Duodenal mucosa (tissue), 2 donors: ENCODE results near the gene COMMD1.
"Not testable (repeated sequence)": the region's sequence is repeated elsewhere in the genome, so short reads cannot be mapped to it uniquely, and the experiment has no call there.

Source experiments
- H3K27ac ChIP-seq: one replicate; pipeline ENCODE4 v1.7.0; 2013; ENCODE audit warnings: low read depth, low read length
- H3K27me3 ChIP-seq, 2 donors: one replicate each; pipeline ENCODE4 v1.7.0; 2013; ENCODE audit warnings: low read length in 2 of 2, control low read depth in 1 of 2; ENCODE audit not compliant: insufficient read depth in 2 of 2, control insufficient read depth in 1 of 2
- H3K36me3 ChIP-seq, 2 donors: one replicate each; pipeline ENCODE4 v1.7.0; 2013; ENCODE audit warnings: low read length in 2 of 2, control low read depth in 1 of 2; ENCODE audit not compliant: insufficient read depth in 2 of 2, control insufficient read depth in 1 of 2
- H3K4me1 ChIP-seq, 2 donors: one replicate each; pipeline ENCODE4 v1.7.0; 2013; ENCODE audit warnings: low read length in 2 of 2, control low read depth in 1 of 2; ENCODE audit not compliant: insufficient read depth in 2 of 2, control insufficient read depth in 1 of 2
- H3K4me3 ChIP-seq, 2 donors: one replicate each; pipeline ENCODE4 v1.7.0; 2013; ENCODE audit warnings: low read length in 2 of 2, low read depth in 1 of 2
- H3K9ac ChIP-seq, 2 donors: one replicate each; pipeline ENCODE4 v1.7.0; 2013; ENCODE audit warnings: low read length in 2 of 2, low read depth in 1 of 2
- H3K9me3 ChIP-seq, 2 donors: one replicate each; pipeline ENCODE4 v1.7.0; 2013; ENCODE audit warnings: low read length in 2 of 2, control low read depth in 1 of 2; ENCODE audit not compliant: control insufficient read depth in 1 of 2

Gene COMMD1

DNA sequence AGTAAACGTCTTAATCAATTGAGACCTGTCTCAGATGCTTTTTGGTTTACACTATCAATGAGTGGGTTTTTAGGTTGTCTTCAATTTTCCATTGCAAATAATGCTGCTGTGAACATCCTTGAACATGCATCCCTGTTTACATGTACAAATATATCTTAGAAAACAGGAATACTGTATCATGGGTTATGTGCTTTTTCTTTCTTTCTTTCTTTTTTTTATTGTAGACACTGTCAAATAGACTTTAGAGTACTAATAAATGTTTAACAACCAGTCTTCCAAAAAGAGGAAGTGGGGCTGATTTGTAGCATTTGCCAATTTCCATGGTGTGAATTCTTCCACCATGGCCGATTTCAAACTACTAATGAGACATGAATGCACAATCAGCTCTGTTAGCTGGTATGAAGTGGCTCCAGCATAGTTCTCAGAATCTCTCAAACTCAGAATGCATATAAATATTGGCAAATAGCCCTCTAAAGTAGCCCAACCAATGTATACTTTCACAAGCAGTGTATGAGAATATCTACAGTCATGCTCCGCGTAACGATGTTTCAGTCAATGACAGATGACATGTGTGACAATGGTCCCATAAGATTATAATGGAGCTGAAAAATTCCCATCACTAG, 240.1 kb downstream of the COMMD1 start:
- Histone ChIP-seq H3K27ac (no peak overlapping the region), H3K36me3 (no peaks in the 10 kb centered on the region), H3K9me3 (no peaks in the 10 kb centered on the region), H3K4me3 (no peak overlapping the region), H3K27me3 (no peaks in the 10 kb centered on the region), H3K4me1 (no peaks in the 10 kb centered on the region), H3K9ac (no peak overlapping the region)

DNA sequence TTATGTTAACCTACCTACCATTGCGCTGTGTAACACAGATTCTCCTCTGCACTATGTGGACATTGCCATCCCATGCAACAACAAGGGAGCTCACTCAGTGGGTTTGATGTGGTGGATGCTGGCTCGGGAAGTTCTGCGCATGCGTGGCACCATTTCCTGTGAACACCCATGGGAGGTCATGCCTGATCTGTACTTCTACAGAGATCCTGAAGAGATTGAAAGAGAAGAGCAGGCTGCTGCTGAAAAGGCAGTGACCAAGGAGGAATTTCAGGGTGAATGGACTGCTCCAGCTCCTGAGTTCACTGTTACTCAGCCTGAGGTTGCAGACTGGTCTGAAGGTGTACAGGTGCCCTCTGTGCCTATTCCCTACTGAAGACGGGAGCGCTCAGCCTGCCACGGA, 241.3 kb downstream of the COMMD1 start:
- H3K9me3 ChIP-seq, H3K9ac ChIP-seq, H3K4me1 ChIP-seq, H3K27me3 ChIP-seq, H3K4me3 ChIP-seq, H3K36me3 ChIP-seq, H3K27ac ChIP-seq: not testable (repeated sequence)

DNA sequence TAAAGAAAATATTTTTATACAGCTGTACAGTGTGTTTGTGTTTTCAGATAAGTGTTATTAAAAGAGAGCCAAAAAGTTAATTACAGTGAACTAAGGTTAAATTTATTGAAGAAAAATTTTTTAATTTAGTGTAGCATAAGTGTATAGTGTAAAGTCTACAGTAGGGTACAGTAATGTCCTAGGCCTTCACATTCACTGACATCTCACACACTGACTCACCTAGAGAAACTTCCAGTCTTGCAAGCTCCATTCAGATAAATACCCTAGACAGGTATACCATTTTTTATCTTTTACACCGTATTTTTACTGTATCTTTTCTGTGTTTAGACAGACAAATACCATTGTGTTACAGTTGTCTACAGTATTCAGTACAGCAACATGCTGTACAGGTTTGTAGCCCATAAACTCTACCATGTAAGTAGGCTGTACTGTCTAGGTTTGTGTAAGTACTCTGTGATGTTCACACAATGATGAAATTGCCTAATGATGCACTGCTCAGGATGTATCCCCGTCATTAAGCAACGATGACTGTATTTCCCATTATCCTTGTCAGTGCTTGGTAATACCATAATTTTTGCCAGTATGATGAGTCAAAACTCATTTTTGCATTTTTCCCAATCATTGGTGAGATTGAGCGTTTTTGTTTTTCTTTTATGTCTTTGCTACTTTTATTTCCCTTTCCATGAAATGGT, 242.3 kb downstream of the COMMD1 start:
- H3K36me3 ChIP-seq, result no peaks in the 10 kb centered on the region
- no peak overlapping the region for H3K4me3 ChIP-seq
- H3K27me3 ChIP-seq, result no peaks in the 10 kb centered on the region
- H3K27ac ChIP-seq, result no peak overlapping the region
- H3K4me1 ChIP-seq, result no peaks in the 10 kb centered on the region
- H3K9me3 ChIP-seq, result no peaks in the 10 kb centered on the region
- no peak overlapping the region for H3K9ac ChIP-seq

DNA sequence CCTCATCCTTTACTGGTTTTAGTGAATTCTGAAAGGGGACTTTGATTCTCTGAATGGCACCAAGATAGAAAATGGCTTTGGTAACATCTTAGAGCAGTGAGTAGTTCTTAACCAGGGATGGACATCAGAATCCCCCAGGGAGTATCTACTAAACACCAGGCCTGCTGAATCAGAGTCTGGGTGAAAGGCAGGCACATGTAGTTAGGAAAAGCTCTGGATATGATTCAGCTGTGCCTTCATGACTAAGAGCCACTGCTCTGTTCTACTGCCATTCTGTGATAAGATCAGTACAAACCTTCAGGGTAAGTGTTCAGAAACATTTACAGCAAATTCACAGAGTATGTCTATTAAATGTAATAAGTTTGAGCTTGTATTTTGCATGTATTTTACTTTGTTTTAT, 244.2 kb downstream of the COMMD1 start:
- H3K4me1 ChIP-seq, result no peaks in the 10 kb centered on the region

DNA sequence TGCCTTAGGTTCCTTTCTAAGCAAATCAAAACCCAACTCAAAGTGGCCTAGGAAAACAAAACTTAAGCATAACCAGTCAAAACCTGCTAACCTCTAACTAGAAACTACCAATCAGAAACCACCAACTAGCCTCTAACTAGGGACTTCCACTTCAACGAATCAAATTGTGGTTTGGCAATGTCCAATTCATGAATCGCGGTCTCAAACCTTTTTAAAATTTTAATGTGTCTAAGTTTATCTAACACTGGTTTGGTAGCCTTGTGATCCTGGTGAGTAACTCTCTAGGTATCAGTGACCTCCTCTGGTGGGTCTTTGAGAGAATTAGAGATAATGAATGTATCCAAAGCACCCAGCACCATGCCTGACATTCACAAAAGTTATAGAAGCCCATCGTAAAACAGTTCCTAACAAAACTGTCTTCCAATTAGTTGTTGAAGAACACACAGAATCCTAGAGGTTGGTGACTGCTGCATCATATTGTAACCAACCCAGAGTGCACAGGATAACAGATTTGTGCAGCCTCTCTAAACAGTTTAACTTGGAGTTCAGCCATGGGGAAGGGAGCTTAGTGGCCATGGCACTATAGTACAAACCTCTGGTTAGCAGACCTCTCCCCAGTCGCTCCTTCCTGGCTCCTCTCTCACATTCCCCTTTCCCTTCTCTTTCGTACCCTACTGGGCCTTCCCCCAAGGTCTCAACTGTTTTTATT, 245.3 kb downstream of the COMMD1 start:
- Histone ChIP-seq H3K9me3 (peaks cover 0 to 7% of the 10 kb centered on the region in 2 donors), H3K36me3 (no peaks in the 10 kb centered on the region), H3K9ac (no peak overlapping the region), H3K4me1 (no peaks in the 10 kb centered on the region), H3K27me3 (no peaks in the 10 kb centered on the region), H3K27ac (no peak overlapping the region), H3K4me3 (no peak overlapping the region)

More for the DNA sequence above, 244.2 kb downstream of the COMMD1 start:
- Histone ChIP-seq H3K9me3 (no peaks in the 10 kb centered on the region), H3K27ac (no peak overlapping the region), H3K4me3 (no peak overlapping the region), H3K27me3 (no peaks in the 10 kb centered on the region), H3K36me3 (no peaks in the 10 kb centered on the region), H3K9ac (no peak overlapping the region)

DNA sequence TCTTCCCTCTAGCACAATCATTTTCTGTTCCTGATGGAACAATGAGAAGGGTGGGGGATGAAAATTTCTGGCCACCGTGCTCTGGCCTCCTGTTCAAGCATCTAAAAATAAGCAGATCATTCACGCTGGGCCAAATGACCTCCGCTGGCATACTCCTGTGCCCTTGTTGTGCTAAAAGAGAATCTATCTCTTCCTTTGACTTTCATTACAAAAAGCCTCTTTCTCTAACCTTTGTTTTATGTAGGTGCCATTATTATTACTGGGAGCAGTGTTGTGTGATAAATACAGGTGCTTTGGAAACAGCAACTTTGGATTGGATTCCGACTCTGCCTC, 245.8 kb downstream of the COMMD1 start:
- Histone ChIP-seq H3K27me3 (no peaks in the 10 kb centered on the region), H3K9ac (no peak overlapping the region), H3K36me3 (no peaks in the 10 kb centered on the region), H3K4me1 (no peaks in the 10 kb centered on the region), H3K9me3 (peaks cover 0 to 7% of the 10 kb centered on the region in 2 donors), H3K27ac (no peak overlapping the region), H3K4me3 (no peak overlapping the region)

DNA sequence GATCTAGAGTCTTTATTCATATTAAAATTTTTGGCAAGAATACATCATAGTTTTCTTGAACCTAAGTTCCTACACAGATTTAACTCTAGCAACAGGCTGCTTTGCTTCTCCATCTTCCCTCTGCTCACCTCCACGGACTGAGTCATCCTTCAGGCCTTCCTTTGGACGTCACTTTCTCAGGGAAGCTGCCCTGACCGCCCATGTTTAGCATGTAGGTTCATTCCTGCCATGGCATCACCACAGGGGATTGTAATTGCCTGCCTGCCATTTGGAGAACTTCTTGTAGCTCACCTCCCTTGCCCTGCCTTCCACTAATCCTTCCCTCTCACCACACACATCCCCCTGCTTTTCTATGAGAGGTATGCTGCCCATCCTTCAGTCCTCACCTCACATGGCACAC, 246.5 kb downstream of the COMMD1 start:
- Histone ChIP-seq H3K4me1 (no peaks in the 10 kb centered on the region), H3K27ac (no peak overlapping the region), H3K4me3 (no peak overlapping the region), H3K9ac (no peak overlapping the region), H3K9me3 (peaks cover 0 to 7% of the 10 kb centered on the region in 2 donors), H3K36me3 (no peaks in the 10 kb centered on the region), H3K27me3 (no peaks in the 10 kb centered on the region)

DNA sequence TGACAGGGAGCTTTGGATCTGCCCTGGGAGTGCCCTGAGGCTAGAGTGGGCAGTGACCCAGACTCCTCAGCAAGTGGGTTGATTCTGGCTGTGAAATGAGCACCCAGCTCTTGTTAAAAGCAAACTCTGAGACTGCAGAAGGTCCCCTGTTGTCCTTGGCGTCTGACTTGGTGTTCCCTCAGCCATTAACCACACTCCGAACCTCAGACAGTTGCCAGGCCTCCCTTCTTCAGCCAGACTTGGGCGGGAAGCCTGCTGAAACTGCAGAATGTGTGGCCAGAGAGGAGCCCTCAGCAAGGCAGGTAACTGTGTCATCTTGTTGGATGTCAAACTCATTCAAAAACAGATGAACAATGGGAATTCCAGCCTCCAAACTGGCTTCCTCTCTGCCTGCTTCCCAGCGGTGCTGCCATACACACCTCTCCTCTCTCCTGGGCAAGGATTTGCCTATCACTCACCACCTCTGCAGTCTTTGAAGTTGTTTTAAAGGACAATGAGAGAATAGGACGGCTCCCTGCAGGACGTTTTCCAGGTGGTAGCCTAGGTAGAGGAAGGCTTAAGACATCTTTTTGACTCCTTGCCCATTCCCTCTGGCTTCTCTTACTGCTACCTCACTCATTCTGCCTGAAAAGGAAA, 251.5 kb downstream of the COMMD1 start:
- Histone ChIP-seq H3K4me1 (no peaks in the 10 kb centered on the region), H3K9ac (no peak overlapping the region), H3K27ac (no peak overlapping the region), H3K36me3 (no peaks in the 10 kb centered on the region), H3K9me3 (peaks cover 0 to 7% of the 10 kb centered on the region in 2 donors), H3K27me3 (no peaks in the 10 kb centered on the region), H3K4me3 (no peak overlapping the region)

DNA sequence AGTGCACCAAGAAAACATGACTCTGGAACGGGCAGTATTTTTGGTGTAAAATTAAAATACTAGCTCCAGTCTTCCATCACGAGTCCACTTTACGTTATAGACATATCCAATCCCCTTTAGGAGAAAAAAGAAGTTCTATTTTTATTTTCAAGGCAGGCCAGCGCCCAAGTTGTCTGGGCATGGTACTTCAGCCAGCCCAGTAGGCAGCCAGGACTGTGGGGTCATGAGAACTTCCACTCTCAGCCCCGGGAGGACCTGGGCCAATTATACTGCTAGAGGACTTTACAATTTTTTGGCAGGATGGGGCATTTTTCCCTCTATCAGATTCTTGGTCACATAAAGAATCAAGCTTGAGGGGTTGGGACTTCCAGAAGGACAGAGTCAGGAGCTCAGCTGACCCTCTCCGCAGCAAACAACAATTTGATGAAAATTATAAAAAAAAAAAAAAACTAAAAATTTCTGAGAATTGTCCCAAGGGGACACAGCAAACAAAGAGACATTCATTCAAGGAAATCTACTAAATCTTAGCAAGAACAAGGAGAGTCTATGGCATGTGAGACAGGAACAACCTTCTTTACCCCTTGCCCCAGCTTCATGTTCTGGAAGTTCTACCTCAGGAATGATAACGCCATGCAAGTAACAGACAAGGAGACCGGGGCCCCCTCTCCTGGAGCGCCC, 253.1 kb downstream of the COMMD1 start:
- H3K9ac ChIP-seq, result no peak overlapping the region
- peaks cover 0 to 7% of the 10 kb centered on the region in 2 donors for H3K9me3 ChIP-seq
- no peak overlapping the region for H3K27ac ChIP-seq
- no peaks in the 10 kb centered on the region for H3K27me3 ChIP-seq
- no peaks in the 10 kb centered on the region for H3K4me1 ChIP-seq
- H3K4me3 ChIP-seq, result no peak overlapping the region
- no peaks in the 10 kb centered on the region for H3K36me3 ChIP-seq

DNA sequence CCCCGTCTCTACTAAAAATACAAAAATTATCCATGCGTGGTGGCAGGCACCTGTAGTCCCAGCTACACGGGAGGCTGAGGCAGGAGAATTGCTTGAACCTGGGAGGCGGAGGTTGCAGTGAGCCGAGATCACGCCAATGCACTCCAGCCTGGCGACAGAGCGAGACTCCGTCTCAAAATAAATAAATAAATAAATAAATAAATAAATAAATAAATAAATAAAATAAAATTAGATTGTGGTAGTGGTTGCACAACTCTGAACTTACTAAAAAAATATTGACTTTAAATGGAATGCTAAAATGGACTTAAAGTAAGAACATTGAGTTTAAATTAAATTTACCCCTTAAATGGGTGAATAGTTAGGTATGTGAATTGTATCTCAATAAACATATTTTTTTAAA, 255.2 kb downstream of the COMMD1 start:
- not testable (repeated sequence) for H3K4me1 ChIP-seq

More for the DNA sequence above, 255.2 kb downstream of the COMMD1 start:
- H3K9me3 ChIP-seq, H3K27ac ChIP-seq, H3K27me3 ChIP-seq, H3K9ac ChIP-seq, H3K36me3 ChIP-seq, H3K4me3 ChIP-seq: not testable (repeated sequence)
